ENCODE data around the gene SDHD.

DNA sequence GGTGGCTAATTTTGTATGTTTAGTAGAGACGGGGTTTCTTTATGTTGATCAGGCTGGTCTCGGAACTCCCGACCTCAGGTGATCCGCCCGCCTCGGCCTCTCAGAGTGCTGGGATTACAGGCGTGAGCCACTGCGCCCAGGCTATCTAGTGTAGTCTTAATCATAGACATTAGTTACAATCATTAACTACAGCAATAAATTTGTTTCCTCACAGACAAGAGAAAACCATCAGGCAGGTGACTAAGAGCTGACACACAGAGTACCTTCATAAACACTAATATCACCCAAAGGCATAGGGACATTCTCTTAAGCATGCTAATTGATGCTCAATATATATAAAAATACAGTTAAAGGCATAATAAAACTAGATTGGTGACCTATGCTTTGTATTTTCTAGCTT is 19.4 kb downstream of the SDHD start:
- TF ChIP-seq SRF (IDR thresholded peaks at IDR 0.05; ENCODE audit: low read depth, low read length) (no peak), EP300 (IDR thresholded peaks at IDR 0.05; ENCODE audit: borderline replicate concordance in 1 of 2, low read depth in 2 of 2, low read length in 2 of 2) (no peak)
- TF ChIP-seq, protein P1, sequence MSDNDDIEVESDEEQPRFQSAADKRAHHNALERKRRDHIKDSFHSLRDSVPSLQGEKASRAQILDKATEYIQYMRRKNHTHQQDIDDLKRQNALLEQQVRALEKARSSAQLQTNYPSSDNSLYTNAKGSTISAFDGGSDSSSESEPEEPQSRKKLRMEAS (IDR thresholded peaks at IDR 0.05) = no peak

Data from H1 (cell line).